Measurements from ENCODE around the gene RPS15A. TPM values are rescaled to one million over a fixed set of nuclear protein-coding genes. Genes with fewer than 3 reads are reported as not detected.
A peak's percentile ranks its signal among the peaks of the same experiment; 100 is the strongest.

Gene RPS15A
- total RNA-seq, 4 donors from 2014 or later = 356 to 2,439 (median 1,496) TPM

DNA sequence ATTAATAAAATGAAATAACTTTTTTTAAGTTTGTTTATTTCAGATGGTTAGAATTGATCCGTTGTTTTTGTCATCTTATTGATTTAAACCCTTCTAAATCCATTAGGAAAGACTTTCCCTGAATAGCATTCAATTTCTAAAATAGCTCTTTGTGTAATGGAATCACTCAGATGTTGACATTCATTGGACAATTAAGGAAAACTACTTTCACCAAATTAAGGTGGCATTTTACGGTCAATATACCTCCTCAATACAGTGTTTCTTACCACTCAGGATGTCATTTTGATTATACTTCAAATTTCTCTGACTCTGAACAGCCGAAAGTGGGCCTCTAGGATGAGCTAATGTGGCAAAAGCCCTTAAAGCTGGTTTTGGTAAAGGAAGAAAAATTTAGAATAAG is 9.4 kb upstream of the RPS15A start:
- no peaks in the 10 kb centered on the region for H3K9me3 ChIP-seq
- TF ChIP-seq POLR2A (IDR thresholded peaks at IDR 0.05; ENCODE audit: low read depth) = no peak
- TF ChIP-seq, protein P1, sequence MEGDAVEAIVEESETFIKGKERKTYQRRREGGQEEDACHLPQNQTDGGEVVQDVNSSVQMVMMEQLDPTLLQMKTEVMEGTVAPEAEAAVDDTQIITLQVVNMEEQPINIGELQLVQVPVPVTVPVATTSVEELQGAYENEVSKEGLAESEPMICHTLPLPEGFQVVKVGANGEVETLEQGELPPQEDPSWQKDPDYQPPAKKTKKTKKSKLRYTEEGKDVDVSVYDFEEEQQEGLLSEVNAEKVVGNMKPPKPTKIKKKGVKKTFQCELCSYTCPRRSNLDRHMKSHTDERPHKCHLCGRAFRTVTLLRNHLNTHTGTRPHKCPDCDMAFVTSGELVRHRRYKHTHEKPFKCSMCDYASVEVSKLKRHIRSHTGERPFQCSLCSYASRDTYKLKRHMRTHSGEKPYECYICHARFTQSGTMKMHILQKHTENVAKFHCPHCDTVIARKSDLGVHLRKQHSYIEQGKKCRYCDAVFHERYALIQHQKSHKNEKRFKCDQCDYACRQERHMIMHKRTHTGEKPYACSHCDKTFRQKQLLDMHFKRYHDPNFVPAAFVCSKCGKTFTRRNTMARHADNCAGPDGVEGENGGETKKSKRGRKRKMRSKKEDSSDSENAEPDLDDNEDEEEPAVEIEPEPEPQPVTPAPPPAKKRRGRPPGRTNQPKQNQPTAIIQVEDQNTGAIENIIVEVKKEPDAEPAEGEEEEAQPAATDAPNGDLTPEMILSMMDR (IDR thresholded peaks at IDR 0.05) = no peak
- no peak for TF ChIP-seq EP300 (IDR thresholded peaks at IDR 0.05)
- TF ChIP-seq POLR2AphosphoS5 (IDR thresholded peaks at IDR 0.05) = no peak
- H3K27me3 ChIP-seq = no peaks in the 10 kb centered on the region
- no peak for DNase-seq (ENCODE audit: extremely low spot score)
- peak overlapping the region in 1 of 4 donors; percentile 30 for H3K27ac ChIP-seq (replicated peaks in 1 of 4)
- H3K36me3 ChIP-seq = peaks cover 8 to 40% (median 26%) of the 10 kb centered on the region in 4 donors
- intact Hi-C loops (cut with DNase I) = loop anchor here (10.0 kb wide), 1 partner anchor 725 kb away; the partner anchor contains the start of genes CCP110 and GDE1
- peaks cover 28 to 54% (median 44%) of the 10 kb centered on the region in 4 donors for H3K4me1 ChIP-seq
- H3K4me3 ChIP-seq = peak overlapping the region in 3 of 4 donors; percentile 81 to 97 (median 87)
- 67% methylated on average over 3 of the region's 3 CpGs for WGBS

- TF ChIP-seq POLR2AphosphoS5 (IDR thresholded peaks at IDR 0.05) (no peak), POLR2A (IDR thresholded peaks at IDR 0.05; ENCODE audit: low read depth) (no peak), EP300 (IDR thresholded peaks at IDR 0.05) (no peak)
- TF ChIP-seq, protein P1 (IDR thresholded peaks at IDR 0.05) = no peak
- intact Hi-C loops (cut with DNase I) = loop anchor here (10.0 kb wide), 1 partner anchor 727 kb away; the partner anchor contains the start of genes CCP110 and GDE1
- Histone ChIP-seq H3K27me3 (no peaks in the 10 kb centered on the region), H3K27ac (replicated peaks in 1 of 4) (no peak overlapping the region), H3K36me3 (peaks cover 26 to 57% (median 42%) of the 10 kb centered on the region in 4 donors), H3K4me1 (peaks cover 28 to 41% (median 34%) of the 10 kb centered on the region in 4 donors), H3K4me3 (no peak overlapping the region), H3K9me3 (no peaks in the 10 kb centered on the region)
- 75% methylated on average over 4 of the region's 4 CpGs for WGBS
- no peak for DNase-seq (ENCODE audit: extremely low spot score)
Observed at GRCh38 chr16:18797746-18798145, 7.6 kb upstream of the RPS15A start.

- peaks cover 20 to 31% (median 24%) of the 10 kb centered on the region in 4 donors for H3K4me1 ChIP-seq
- DNase-seq (ENCODE audit: extremely low spot score) = no peak
- H3K4me3 ChIP-seq = no peak overlapping the region
- no peak overlapping the region for H3K27ac ChIP-seq (replicated peaks in 1 of 4)
- H3K9me3 ChIP-seq = no peaks in the 10 kb centered on the region
- intact Hi-C loops (cut with DNase I) = loop anchor here (10.0 kb wide), 1 partner anchor 728 kb away; the partner anchor contains the start of genes CCP110 and GDE1
- no peaks in the 10 kb centered on the region for H3K27me3 ChIP-seq
- H3K36me3 ChIP-seq = peaks cover 32 to 70% (median 49%) of the 10 kb centered on the region in 4 donors
- TF ChIP-seq POLR2AphosphoS5 (IDR thresholded peaks at IDR 0.05) (no peak), POLR2A (IDR thresholded peaks at IDR 0.05; ENCODE audit: low read depth) (no peak), EP300 (IDR thresholded peaks at IDR 0.05) (no peak)
- TF ChIP-seq, protein P1 (IDR thresholded peaks at IDR 0.05) = no peak
- 86% methylated on average over 1 of the region's 1 CpG for WGBS
Observed at GRCh38 chr16:18796377-18796776, 6.2 kb upstream of the RPS15A start.

DNA sequence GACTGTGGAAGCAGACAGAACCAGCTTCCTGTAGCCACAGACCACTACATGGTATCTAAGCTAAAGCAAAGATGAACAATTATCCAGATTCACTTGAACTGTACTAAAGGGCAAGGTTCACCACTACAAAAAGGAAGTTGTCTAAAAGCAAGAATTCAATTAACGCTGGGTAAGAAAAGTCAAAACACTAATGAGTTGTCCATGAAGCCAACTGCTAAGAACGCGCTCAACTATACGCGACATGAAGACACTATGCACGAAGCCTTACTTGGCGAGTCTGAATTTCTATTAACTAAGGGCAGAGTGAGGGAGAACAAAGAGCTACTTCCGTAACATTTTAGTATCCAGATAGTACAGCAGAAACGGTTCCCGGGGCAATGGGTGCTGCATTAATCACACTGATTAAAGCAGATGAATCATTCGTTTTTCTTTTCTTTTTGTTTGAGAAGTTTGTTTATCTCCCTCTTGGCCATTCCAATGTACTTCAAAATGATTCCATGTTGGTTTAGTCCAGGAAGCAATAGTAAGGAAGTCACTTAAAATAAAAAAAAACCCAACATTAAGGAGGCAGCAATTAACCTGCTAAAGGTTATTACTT is 2.8 kb upstream of the RPS15A start:
- DNase-seq (ENCODE audit: extremely low spot score) = no peak
- Histone ChIP-seq H3K27ac (replicated peaks in 1 of 4) (no peak overlapping the region), H3K4me1 (peaks cover 15 to 24% (median 21%) of the 10 kb centered on the region in 4 donors), H3K36me3 (peaks cover 32 to 77% (median 52%) of the 10 kb centered on the region in 4 donors), H3K27me3 (no peaks in the 10 kb centered on the region), H3K4me3 (no peak overlapping the region), H3K9me3 (no peaks in the 10 kb centered on the region)
- intact Hi-C loops (cut with DNase I) = loop anchor here (10.0 kb wide), 1 partner anchor 732 kb away; the partner anchor contains the start of genes CCP110 and GDE1
- WGBS = 91% methylated on average over 11 of the region's 11 CpGs
- TF ChIP-seq POLR2AphosphoS5 (IDR thresholded peaks at IDR 0.05) (no peak), POLR2A (IDR thresholded peaks at IDR 0.05; ENCODE audit: low read depth) (no peak), EP300 (IDR thresholded peaks at IDR 0.05) (no peak)
- TF ChIP-seq, protein P1 (IDR thresholded peaks at IDR 0.05) = no peak

Data from esophagus muscularis mucosa (tissue), 4 donors.